GM18526 (cell line): ENCODE measurements around the gene RAD51B.

ENCODE experiments used
- POLR2A ChIP-seq: IDR thresholded peaks from 3 replicates; pipeline ENCODE4 v1.6.1; 2011; ENCODE audit not compliant: insufficient read length; ENCODE audit errors: extremely low read depth

Gene RAD51B

DNA sequence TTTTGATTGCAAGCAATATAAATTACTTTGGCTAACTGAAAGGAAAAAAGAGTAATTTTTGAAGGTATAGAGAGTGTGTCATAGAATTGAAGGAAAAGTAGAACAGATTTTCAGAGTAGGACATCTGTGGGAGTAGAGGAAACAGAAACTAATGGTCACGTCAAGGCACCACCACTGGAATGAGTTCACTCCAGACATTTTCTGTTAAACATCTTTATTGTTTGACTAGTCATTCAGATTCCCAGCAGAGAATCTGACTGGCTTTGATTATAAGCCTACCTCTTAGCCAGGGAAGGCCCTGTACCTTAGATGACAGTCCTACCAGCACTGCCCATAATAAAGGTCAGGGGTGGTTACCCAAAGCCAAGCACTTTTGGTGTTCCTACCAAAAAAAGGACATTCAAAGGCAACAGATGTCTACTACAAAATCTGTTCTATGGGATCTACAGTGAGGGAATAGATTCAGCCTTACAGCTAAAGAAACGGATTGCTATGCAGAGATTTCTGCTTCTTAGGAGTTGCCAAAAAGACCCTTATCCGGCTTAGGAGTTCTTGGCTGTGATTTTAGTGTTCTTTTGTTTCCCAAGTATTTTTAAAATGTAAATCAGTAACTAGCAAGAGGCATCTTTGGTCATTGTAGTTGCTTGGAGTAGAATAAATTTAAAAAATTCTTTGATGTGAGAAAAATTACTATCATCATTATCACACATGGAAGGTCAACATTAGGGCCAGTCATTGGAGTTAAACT is 410.8 kb downstream of the RAD51B start:
- no peak for TF ChIP-seq POLR2A

DNA sequence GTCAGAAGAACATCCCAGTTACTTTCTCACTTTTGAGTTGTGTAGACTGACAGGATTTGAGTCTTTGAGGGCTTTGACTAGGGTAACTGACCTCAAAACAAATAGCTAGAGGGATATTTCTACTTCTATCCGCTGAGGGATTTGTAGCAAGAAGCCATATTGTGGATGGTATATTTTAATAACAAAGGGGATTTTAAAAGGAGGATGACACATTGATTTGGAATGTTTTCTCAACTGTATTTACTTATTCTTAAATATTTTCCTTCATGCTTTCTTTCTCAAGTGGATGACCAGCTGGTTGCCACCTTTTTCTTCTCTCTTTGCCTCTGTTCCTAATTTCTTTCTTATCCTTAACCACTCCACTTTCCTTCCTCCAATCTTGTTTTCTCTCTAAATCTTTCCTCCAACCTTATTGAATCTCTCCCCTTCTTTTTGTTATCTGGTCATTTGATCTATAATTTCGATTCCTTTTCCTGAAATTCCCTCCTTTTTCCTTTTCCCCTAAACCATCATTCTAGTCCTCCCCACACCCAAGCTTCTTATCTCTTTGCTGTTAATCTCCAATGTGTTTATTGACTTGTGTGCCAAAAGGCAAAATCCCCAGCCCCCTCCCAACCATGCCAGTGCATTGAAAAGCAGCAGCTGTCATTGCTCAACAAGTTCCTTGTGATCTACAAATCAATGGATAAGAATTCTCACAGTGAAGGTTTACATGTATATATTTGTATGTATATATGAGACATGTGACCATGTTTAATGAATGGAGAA is 411.6 kb downstream of the RAD51B start:
- no peak for TF ChIP-seq POLR2A

DNA sequence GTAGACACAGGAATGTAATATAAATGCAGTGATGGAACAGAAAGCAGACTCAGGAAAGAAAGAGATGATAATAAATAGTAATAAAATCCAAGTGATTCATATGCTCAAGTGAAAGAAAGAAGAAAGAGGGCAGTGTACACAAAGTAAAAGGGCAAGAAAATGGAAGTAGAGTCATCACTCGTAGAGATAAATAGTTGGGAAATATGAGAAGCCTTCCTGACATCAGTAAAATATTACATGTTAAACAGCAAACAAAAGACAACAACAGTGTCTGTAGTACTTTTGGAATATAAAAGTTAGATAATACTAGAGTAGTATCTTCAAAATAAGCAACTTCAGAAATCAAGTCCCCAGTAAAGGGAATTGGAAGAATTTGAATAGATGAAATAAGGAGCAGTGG is 412.3 kb downstream of the RAD51B start:
- no peak for TF ChIP-seq POLR2A

DNA sequence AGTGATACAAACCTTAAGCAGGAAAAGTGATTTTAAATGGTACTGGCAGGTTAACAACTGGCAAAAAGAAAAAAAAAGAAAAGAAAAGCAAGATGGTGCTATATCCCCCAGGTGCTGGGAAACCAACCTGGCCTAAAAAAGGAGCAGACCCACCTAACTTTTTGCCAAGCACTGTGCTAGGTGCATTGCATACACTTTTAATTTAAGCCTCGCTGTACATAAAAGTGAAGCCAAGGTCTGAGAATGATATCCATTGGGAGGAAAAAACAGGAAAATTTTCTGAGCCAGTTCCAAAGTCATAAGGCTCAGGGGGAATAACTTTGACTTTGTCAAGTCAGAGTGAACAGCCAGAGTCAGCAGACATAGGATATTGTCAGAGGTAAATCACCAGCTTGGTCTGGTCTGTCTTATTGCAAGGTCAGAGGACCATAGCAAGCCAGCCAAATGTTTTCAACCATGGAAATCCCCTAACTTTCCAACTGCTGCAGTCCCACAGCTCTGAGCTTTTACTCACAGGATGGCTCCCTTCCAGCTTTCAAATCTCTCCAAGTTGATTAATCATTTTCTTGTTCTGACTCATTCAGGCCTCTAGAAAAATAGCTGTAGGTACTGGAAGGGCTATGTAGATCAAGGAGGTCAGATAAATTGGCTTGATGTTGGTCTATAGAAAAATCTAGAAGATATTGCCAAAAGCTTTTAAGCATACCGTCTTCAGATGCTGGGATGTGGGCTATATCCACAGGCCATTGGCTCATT is 412.9 kb downstream of the RAD51B start:
- no peak for TF ChIP-seq POLR2A

DNA sequence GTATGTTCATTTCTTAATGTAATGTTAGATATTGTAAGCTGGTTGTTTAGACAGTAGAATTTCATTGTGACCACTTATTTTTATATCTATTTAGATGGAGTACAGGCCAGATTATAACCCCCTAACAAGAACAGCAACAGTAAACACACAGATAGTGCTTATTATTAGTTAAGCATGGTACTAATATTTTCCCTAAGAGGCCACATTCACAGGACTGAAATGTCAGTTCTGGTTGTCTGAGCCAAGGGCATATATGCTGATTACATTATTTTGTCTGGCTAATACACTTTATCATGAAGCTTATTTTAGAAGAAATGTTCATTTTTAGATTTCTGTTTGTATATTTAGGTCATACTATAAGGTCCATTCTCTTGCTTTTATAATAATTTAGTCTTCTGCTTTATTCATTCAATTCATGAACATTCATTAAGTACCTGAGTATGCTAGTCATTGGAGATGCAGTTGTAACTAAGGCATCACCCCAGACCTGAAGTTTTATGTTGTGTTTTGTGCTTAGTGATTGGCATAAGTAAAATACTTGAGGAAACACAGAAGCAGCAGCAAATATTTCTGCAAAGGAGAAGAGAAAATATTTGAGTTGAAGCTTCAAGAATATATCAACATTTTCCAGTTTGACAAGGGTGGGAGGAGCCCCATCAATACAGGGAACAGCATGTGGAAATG is 413.7 kb downstream of the RAD51B start:
- TF ChIP-seq POLR2A = no peak

DNA sequence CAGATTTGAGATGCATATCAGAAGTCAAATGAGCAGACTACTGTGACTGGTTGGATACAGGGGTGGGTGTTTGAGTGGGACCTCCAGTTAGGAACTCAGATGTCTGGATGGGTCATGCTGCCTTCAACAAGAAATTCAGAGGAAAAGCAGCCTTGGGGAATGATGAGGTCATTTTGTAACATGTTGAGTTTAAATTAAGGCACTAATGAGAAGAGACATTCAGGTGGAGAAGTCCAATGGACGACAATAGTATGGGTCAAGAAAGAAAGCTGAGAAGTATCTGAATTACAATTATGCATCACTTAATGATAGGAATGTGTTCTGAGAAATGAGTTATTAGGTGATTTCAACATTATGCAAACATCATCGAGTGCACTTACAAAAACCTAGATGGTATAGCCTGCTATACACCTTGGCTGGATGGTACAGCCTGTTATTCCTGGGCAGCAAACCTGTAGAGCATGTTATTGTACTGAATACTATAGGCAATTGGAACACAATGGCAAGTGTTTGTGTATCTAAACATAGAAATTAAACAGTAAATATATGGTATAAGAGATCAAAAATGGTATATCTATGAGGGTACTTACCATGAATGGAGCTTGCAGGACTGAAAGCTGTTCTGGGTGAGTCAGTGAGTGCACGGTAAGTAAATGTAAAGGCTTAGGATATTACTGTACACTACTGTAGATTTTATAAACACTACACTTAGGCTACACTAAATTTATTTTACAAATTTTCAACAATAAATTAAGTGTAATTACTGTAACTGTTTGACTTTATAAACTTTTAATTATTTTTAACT is 414.7 kb downstream of the RAD51B start:
- no peak for TF ChIP-seq POLR2A

DNA sequence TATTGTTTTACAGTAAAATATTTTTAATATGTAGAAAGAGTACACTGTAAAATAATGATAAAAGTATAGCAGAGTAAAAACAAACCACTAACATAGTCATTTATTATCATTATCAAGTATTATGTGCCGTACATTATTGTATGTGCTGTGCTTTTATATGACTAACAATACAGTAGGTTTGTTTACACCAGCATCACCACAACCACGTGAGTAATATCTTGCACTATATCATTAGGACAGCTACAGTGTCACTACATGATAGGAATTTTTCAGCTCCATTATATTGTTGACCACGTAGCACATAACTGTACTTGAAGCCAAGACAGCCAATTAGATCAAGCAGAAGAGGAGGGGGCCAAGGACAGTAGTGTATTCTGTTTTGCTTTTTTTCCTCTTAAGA is 415.4 kb downstream of the RAD51B start:
- TF ChIP-seq POLR2A = no peak

DNA sequence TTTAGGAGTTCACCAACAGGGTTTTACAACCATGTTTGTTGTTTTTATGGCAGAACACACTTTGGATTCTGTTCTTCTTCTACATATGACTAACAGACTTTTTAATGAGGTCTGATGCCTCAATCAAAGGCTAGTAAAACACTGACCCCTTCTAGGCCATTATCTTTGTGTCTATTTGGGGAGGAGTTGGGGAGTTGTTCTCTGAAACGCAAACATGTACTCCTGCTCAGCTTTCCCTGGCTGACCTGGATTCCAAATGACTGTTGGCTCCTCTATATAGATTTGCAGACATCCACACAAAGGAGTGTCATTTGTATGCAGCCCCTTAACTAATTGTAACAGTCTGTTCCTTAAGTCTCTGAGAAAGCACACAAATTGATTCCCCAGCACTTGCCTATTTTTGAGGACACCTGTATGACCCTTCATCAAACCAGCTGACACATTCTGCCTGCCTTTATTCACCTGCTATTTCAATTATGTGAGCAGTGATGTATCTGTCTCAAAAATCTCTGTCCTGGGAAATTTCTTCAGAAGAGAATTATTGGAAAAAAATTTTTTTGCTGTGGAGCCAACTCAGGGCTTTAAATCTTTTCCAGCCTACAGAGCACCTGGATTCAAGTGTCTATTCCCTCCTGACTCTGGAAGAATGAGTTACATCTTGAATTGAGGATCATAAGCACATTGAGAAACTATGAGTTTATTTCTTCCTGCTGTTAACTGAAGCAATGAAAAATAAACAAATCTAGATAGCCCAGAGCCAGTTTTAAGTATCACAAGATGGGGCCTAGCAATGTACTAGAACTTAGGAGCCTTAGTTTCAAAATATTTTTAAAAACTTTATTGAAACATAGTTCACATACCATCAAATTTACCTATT is 417.2 kb downstream of the RAD51B start:
- TF ChIP-seq POLR2A = no peak

DNA sequence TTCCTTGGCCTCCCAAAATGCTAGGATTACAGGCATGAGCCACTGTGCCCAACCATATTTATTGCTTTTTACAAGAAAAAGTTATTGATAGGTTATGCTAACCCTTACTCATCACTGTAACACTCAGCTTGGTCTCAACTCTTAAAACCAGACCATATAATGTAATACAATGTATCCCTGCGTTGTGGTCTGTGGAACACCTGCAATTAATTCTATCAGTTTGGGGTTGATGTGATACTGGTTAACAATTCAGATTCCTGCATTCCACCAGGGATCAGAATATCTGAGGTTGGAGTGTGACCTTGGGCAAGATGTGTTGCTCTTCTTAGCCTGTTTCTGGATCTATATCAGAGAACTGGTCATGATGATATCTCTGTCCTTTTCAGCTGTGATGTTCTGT is 419.0 kb downstream of the RAD51B start:
- no peak for TF ChIP-seq POLR2A

DNA sequence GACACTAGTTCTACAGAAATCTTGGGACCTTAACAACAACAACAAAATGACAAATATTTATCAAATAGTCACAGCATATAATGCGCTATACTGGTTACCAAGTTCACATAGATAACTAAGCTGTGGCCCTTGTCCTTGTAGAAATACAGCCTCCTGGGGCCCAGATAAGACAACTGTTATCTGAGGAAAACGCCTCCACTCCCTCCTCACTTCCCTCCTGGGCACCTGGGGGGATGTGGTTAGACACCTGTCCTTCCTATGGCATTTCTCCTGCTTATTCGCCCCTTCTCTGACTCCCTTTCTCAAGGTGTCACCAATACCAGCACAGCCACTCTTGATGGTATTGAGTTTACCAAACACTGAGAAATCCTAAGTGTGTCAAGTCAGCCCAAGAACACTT is 419.4 kb downstream of the RAD51B start:
- TF ChIP-seq POLR2A = no peak

DNA sequence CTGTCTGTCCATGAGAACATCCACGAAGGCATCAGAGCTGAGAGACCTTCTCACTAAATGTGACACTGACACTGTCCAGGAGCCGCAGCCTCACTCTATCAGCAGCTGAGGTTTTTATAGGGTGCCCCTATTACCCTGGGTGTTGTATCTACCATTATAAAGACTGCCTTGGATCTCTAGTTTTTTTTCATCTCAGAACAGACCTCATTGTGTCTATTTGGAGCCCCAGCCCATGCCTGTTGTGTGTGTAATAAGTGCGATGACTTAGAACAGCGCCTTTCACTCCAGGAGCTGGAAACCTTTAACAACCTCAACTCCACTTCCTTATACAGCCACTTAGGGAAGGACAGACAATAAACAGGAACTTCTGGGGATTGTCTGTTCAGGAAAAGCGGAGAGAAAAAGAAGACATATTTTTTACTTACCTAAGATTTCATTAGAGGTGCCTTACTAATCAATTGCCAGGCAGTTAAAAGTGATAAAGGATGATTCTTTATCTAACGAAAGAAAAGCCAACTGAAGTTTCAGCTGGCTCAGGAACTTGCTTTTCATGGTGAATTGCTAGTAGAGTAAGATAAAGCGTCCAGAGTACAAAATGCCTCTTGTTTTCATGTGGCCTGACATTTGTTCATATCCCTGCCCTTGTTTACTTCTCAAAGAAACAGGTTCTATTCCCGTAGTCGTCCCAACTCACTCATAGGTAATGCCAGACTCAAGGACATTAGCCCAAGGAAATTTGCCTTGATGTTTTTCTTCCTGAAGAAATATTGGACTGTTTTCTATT is 420.6 kb downstream of the RAD51B start:
- no peak for TF ChIP-seq POLR2A

DNA sequence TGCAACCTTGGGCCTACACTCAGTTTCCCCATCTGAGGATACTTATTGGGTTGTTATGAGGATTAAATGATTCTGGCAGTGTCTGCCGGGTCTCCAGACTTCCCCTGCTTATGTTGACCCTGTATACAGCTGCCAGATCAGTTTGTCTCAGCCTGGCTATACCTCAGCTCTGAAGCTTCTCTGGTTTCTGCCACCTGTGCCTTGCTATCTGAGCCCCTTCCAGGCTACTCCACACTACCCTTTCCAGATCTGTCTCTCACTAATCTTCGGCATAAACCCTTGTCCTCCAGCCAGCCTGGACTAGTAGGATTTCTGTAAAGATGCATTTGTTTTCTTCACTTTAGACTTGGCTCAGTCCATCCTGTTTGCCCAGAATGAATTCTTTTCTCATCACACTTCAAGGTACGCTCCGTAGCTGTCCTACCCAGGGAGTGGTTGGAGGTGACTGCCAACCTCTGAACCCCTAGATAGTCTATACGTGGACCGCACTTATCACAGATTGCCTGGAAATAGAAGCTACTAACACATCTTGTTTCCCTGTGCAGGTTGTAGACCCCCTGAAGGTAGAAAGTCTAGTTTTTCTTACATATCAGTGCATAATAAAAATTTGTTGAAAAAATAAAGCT is 422.4 kb downstream of the RAD51B start:
- TF ChIP-seq POLR2A = no peak
